LoVo (cell line): ENCODE results near the gene STX8.
"Not testable (repeated sequence)": the region's sequence is repeated elsewhere in the genome, so short reads cannot be mapped to it uniquely, and the experiment has no call there.

Experiments
- DNase-seq: peaks from one replicate; pipeline ENCODE4 v3.0.0-alpha.2; 2016; ENCODE audit warnings: low spot score

Gene STX8

GRCh38 chr17:9258115-9259015 lies 317.3 kb downstream of the STX8 start:
- DNase-seq, result no peak

- DNase-seq, result not testable (repeated sequence)
These were observed 318.0 kb downstream of the STX8 start for GRCh38 chr17:9257630-9257965.

GRCh38 chr17:9256751-9257629 lies 318.6 kb downstream of the STX8 start:
- no peak for DNase-seq

- DNase-seq, result no peak
These were observed 319.3 kb downstream of the STX8 start for GRCh38 chr17:9256361-9256750.

- DNase-seq, result no peak
These were observed 319.8 kb downstream of the STX8 start for GRCh38 chr17:9255833-9256232.

- DNase-seq, result no peak
These were observed 320.8 kb downstream of the STX8 start for GRCh38 chr17:9254841-9255240.

- DNase-seq, result no peak
These were observed 322.3 kb downstream of the STX8 start for GRCh38 chr17:9253308-9253707.

- no peak for DNase-seq
These were observed 324.3 kb downstream of the STX8 start for GRCh38 chr17:9251273-9251672.

GRCh38 chr17:9249245-9249953 lies 326.2 kb downstream of the STX8 start:
- no peak for DNase-seq

- no peak for DNase-seq
These were observed 328.1 kb downstream of the STX8 start for GRCh38 chr17:9247401-9247938.

- no peak for DNase-seq
These were observed 331.3 kb downstream of the STX8 start for GRCh38 chr17:9244066-9245052.

GRCh38 chr17:9242983-9243382 lies 332.6 kb downstream of the STX8 start:
- no peak for DNase-seq

- no peak for DNase-seq
These were observed 333.1 kb downstream of the STX8 start for GRCh38 chr17:9242497-9242881.

GRCh38 chr17:9241774-9242496 lies 333.7 kb downstream of the STX8 start:
- no peak for DNase-seq

GRCh38 chr17:9241371-9241712 lies 334.3 kb downstream of the STX8 start:
- DNase-seq, result no peak

GRCh38 chr17:9240659-9241370 lies 334.8 kb downstream of the STX8 start:
- no peak for DNase-seq

- peak; percentile 63 for DNase-seq
These were observed 335.6 kb downstream of the STX8 start for GRCh38 chr17:9239793-9240658.

GRCh38 chr17:9239246-9239792 lies 336.3 kb downstream of the STX8 start:
- no peak for DNase-seq
